CD14-positive monocyte (primary cell): ENCODE data around the gene AOX1. TPM values are rescaled to one million over a fixed set of nuclear protein-coding genes. Genes with fewer than 3 reads are reported as not detected.

Experiments used
- DNase-seq, 3 donors: peaks; one replicate each; pipeline ENCODE4 v3.0.0-alpha.2; 2011 to 2022
- H2AFZ ChIP-seq: 2 replicates; pipeline ENCODE4 v1.6.0; 2012; ENCODE audit warnings: mild to moderate bottlenecking, low read depth, low read length, inconsistent platforms; ENCODE audit not compliant: insufficient read depth, poor library complexity, severe bottlenecking
- H3K27ac ChIP-seq, 2 donors: 1 replicate in 1 of 2; 2 replicates in 1 of 2; pipeline ENCODE4 v1.5.1; 2012 to 2013; ENCODE audit warnings: low read length in 2 of 2, control low read depth in 1 of 2, inconsistent platforms in 1 of 2, low read depth in 1 of 2, mild to moderate bottlenecking in 1 of 2
- H3K27me3 ChIP-seq, 2 donors: one replicate each; pipeline versions ENCODE4 v1.6.0 to v1.6.1; 2011 to 2013; ENCODE audit warnings: low read length in 2 of 2; ENCODE audit not compliant: control insufficient read depth in 2 of 2, insufficient read depth in 2 of 2
- H3K36me3 ChIP-seq, 2 donors: replicated peaks in 1 of 2; 1 replicate in 1 of 2; 2 replicates in 1 of 2; pipeline versions ENCODE4 v1.5.1 to v1.6.1; 2012 to 2013; ENCODE audit warnings: low read length in 2 of 2, control low read depth in 1 of 2, inconsistent platforms in 1 of 2, mild to moderate bottlenecking in 1 of 2; ENCODE audit not compliant: insufficient read depth in 2 of 2, control insufficient read depth in 1 of 2
- H3K4me1 ChIP-seq, 2 donors: 1 replicate in 1 of 2; 2 replicates in 1 of 2; pipeline versions ENCODE4 v1.5.1 to v1.6.1; 2012 to 2013; ENCODE audit warnings: low read length in 2 of 2, control low read depth in 1 of 2, inconsistent platforms in 1 of 2, mild to moderate bottlenecking in 1 of 2, moderate library complexity in 1 of 2; ENCODE audit not compliant: insufficient read depth in 2 of 2, control insufficient read depth in 1 of 2
- H3K4me2 ChIP-seq: replicated peaks from 2 replicates; pipeline ENCODE3; 2012; ENCODE audit warnings: low read length, moderate library complexity, mild to moderate bottlenecking; ENCODE audit not compliant: poor library complexity, severe bottlenecking; ENCODE audit errors: extremely low read depth
- H3K4me3 ChIP-seq, 3 experiments: fragments of 200-600 bp in 1 of 3; sonication (generic) in 1 of 3; replicated peaks in 1 of 3; 1 replicate in 2 of 3; 2 replicates in 1 of 3; pipeline ENCODE4 v1.5.1; 2011 to 2013; ENCODE audit warnings: low read length in 3 of 3, mild to moderate bottlenecking in 3 of 3, control low read depth in 2 of 3, low read depth in 2 of 3, inconsistent platforms in 1 of 3, moderate library complexity in 1 of 3
- H3K79me2 ChIP-seq: 2 replicates; pipeline ENCODE4 v1.6.0; 2012; ENCODE audit warnings: mild to moderate bottlenecking, control low read depth, inconsistent platforms, low read length, moderate library complexity; ENCODE audit not compliant: insufficient read depth
- H3K9ac ChIP-seq: 2 replicates; pipeline ENCODE4 v1.6.0; 2017; ENCODE audit warnings: low read length, mild to moderate bottlenecking; ENCODE audit not compliant: insufficient read depth, poor library complexity, severe bottlenecking
- H3K9me3 ChIP-seq, 2 donors: replicated peaks in 1 of 2; 1 replicate in 1 of 2; 2 replicates in 1 of 2; pipeline versions ENCODE4 v1.5.1 to v1.6.1; 2012 to 2013; ENCODE audit warnings: low read length in 2 of 2, control low read depth in 1 of 2; ENCODE audit not compliant: control insufficient read depth in 1 of 2, insufficient read depth in 1 of 2
- H4K20me1 ChIP-seq: 2 replicates; pipeline ENCODE4 v1.6.0; 2012; ENCODE audit warnings: mild to moderate bottlenecking, low read length, control low read depth, moderate library complexity; ENCODE audit not compliant: insufficient read depth
- H3K27ac Mint-ChIP-seq, 7 donors: one replicate each; pipeline ENCODE4 v1.8.0; 2020; ENCODE audit warnings: mild to moderate bottlenecking in 7 of 7, mixed read lengths in 7 of 7, moderate library complexity in 6 of 7, inconsistent platforms in 2 of 7
- H3K27me3 Mint-ChIP-seq, 3 donors: one replicate each; pipeline ENCODE4 v1.8.0; 2021 to 2022; ENCODE audit warnings: low read depth in 3 of 3, mild to moderate bottlenecking in 3 of 3, mixed read lengths in 3 of 3, moderate library complexity in 3 of 3, inconsistent platforms in 1 of 3
- H3K36me3 Mint-ChIP-seq, 2 donors: one replicate each; pipeline ENCODE4 v1.8.0; 2020; ENCODE audit warnings: mixed read lengths in 2 of 2, inconsistent platforms in 1 of 2, mild to moderate bottlenecking in 1 of 2
- H3K4me1 Mint-ChIP-seq: one replicate; pipeline ENCODE4 v1.8.0; 2020; ENCODE audit warnings: mild to moderate bottlenecking, mixed read lengths
- H3K4me3 Mint-ChIP-seq, 2 donors: one replicate each; pipeline ENCODE4 v1.8.0; 2020; ENCODE audit warnings: mild to moderate bottlenecking in 2 of 2, mixed read lengths in 2 of 2, moderate library complexity in 1 of 2
- H3K9me3 Mint-ChIP-seq, 7 donors: one replicate each; pipeline ENCODE4 v1.8.0; 2020 to 2022; ENCODE audit warnings: mixed read lengths in 7 of 7, mild to moderate bottlenecking in 6 of 7, moderate library complexity in 6 of 7, inconsistent platforms in 2 of 7
- CTCF ChIP-seq: fragments of 200-600 bp; IDR thresholded peaks from one replicate; pipeline ENCODE4 v1.8.0; 2022; ENCODE audit warnings: antibody characterized with exemption, mild to moderate bottlenecking
- WGBS: methylation state at CpG from one replicate; pipeline ENCODE4 v1.1.5; 2013; ENCODE audit warnings: missing lambda C conversion rate; ENCODE audit not compliant: insufficient coverage; 5-methylcytosine and 5-hydroxymethylcytosine counted together
- intact Hi-C, 2 donors: fragments of 100-400 bp; cut with micrococcal nuclease; formaldehyde crosslinking; loops; one replicate each; pipeline versions ENCODE4 v1.15.0 to v1.15.1; 2023
- polyA plus RNA-seq, 3 donors: library from polyadenylated mRNA; depleted of rRNA in 1 of 3; unstranded in 2 of 3; stranded (reverse) in 1 of 3; fragments of 300-500 nt in 2 of 3; fragments of >200 nt in 1 of 3; fragmentation: Illumina TruSeq in 2 of 3; gene quantifications; 1 replicate in 2 of 3; 2 replicates in 1 of 3; pipeline ENCODE4 v1.2.3, GENCODE V29; 2012 to 2021

Gene AOX1
- polyA plus RNA-seq, 3 donors = 0.16 TPM; not detected in 2

- no peak for TF ChIP-seq CTCF
- no peak overlapping the region for H3K27ac Mint-ChIP-seq
- Histone ChIP-seq H3K4me3 (no peak overlapping the region), H3K27me3 (no peaks in the 10 kb centered on the region), H4K20me1 (no peaks in the 10 kb centered on the region), H3K27ac (no peak overlapping the region), H3K9ac (no peak overlapping the region), H3K4me2 (no peak overlapping the region), H3K4me1 (peaks cover 0 to 4% of the 10 kb centered on the region in 2 donors), H2AFZ (no peak overlapping the region), H3K36me3 (no peaks in the 10 kb centered on the region), H3K9me3 (no peaks in the 10 kb centered on the region), H3K79me2 (no peaks in the 10 kb centered on the region)
- no CpG with 5 or more reads among the region's 1 CpG for WGBS
- H3K27me3 Mint-ChIP-seq = no peaks in the 10 kb centered on the region
- H3K36me3 Mint-ChIP-seq = no peaks in the 10 kb centered on the region
- intact Hi-C loops = no loop called here
- DNase-seq = no peak
- peaks cover 10% of the 10 kb centered on the region for H3K4me1 Mint-ChIP-seq
- H3K4me3 Mint-ChIP-seq = no peak overlapping the region
- peaks cover 0 to 2% (median 0%) of the 10 kb centered on the region in 7 donors for H3K9me3 Mint-ChIP-seq
These were observed 84.9 kb downstream of the AOX1 start for GRCh38 chr2:200670751-200671150.

GRCh38 chr2:200673191-200673590, 87.4 kb downstream of the AOX1 start:
- no peak overlapping the region for H2AFZ ChIP-seq
- H3K4me3 Mint-ChIP-seq = no peak overlapping the region
- H3K4me2 ChIP-seq = no peak overlapping the region
- no peaks in the 10 kb centered on the region for H3K4me1 ChIP-seq
- no peaks in the 10 kb centered on the region for H4K20me1 ChIP-seq
- H3K9me3 ChIP-seq = no peaks in the 10 kb centered on the region
- H3K27me3 ChIP-seq = no peaks in the 10 kb centered on the region
- H3K27me3 Mint-ChIP-seq = no peaks in the 10 kb centered on the region
- WGBS = 78% methylated on average over 5 of the region's 5 CpGs
- no peaks in the 10 kb centered on the region for H3K36me3 ChIP-seq
- H3K27ac ChIP-seq = no peak overlapping the region
- no peaks in the 10 kb centered on the region for H3K36me3 Mint-ChIP-seq
- no peak for TF ChIP-seq CTCF
- H3K4me1 Mint-ChIP-seq = peaks cover 5% of the 10 kb centered on the region
- DNase-seq = no peak
- H3K79me2 ChIP-seq = no peaks in the 10 kb centered on the region
- no peak overlapping the region for H3K9ac ChIP-seq
- intact Hi-C loops = no loop called here
- H3K27ac Mint-ChIP-seq = no peak overlapping the region
- no peak overlapping the region for H3K4me3 ChIP-seq
- H3K9me3 Mint-ChIP-seq = no peaks in the 10 kb centered on the region
